H9 (cell line): ENCODE data around the gene ZNF366. TPM values are rescaled to one million over a fixed set of nuclear protein-coding genes. Genes with fewer than 3 reads are reported as not detected.

Experiments
- DNase-seq: peaks from one replicate; pipeline ENCODE4 v3.0.0-alpha.2; 2017
- H2AFZ ChIP-seq: one replicate; pipeline ENCODE4 v1.6.1; 2013; ENCODE audit warnings: mild to moderate bottlenecking, low read length, control low read depth, moderate library complexity
- H2AK5ac ChIP-seq: 2 replicates; pipeline ENCODE4 v1.6.1; 2013; ENCODE audit warnings: low read length, control low read depth, mixed read lengths; ENCODE audit not compliant: insufficient read length
- H2BK120ac ChIP-seq: one replicate; pipeline ENCODE4 v1.6.1; 2013; ENCODE audit warnings: low read depth, mild to moderate bottlenecking, low read length, control low read depth, inconsistent platforms; ENCODE audit not compliant: poor library complexity, severe bottlenecking
- H2BK12ac ChIP-seq: 2 replicates; pipeline ENCODE4 v1.6.1; 2013; ENCODE audit warnings: low read length, control low read depth, mixed read lengths, low read depth; ENCODE audit not compliant: insufficient read length
- H2BK15ac ChIP-seq: 2 replicates; pipeline ENCODE4 v1.6.1; 2013; ENCODE audit warnings: low read depth, low read length, control low read depth
- H2BK20ac ChIP-seq: one replicate; pipeline ENCODE4 v1.6.1; 2013; ENCODE audit warnings: low read depth, mild to moderate bottlenecking, low read length, control low read depth, inconsistent platforms; ENCODE audit not compliant: poor library complexity, severe bottlenecking
- H2BK5ac ChIP-seq: 2 replicates; pipeline ENCODE4 v1.6.1; 2013; ENCODE audit warnings: low read length, control low read depth, mixed read lengths; ENCODE audit not compliant: insufficient read length
- H3K14ac ChIP-seq: 2 replicates; pipeline ENCODE4 v1.6.1; 2013; ENCODE audit warnings: low read length, control low read depth; ENCODE audit not compliant: insufficient read depth
- H3K18ac ChIP-seq: 2 replicates; pipeline ENCODE4 v1.6.1; 2013; ENCODE audit warnings: low read depth, mild to moderate bottlenecking, mixed read lengths, low read length, control low read depth; ENCODE audit not compliant: insufficient read length
- H3K23ac ChIP-seq: 2 replicates; pipeline ENCODE4 v1.6.1; 2013; ENCODE audit warnings: low read length, control low read depth, mixed read lengths, low read depth; ENCODE audit not compliant: insufficient read length
- H3K23me2 ChIP-seq: 2 replicates; pipeline ENCODE4 v1.6.1; 2013; ENCODE audit warnings: low read depth, mild to moderate bottlenecking, mixed read lengths, low read length, control low read depth; ENCODE audit not compliant: insufficient read length, poor library complexity, severe bottlenecking
- H3K27ac ChIP-seq: 2 replicates; pipeline ENCODE4 v1.5.1; 2013; ENCODE audit warnings: low read length, control low read depth, mixed read lengths, low read depth; ENCODE audit not compliant: insufficient read length
- H3K27me3 ChIP-seq: 2 replicates; pipeline ENCODE4 v1.6.1; 2013; ENCODE audit warnings: low read length, control low read depth, inconsistent platforms; ENCODE audit not compliant: insufficient read depth
- H3K4ac ChIP-seq: 2 replicates; pipeline ENCODE4 v1.6.1; 2013; ENCODE audit warnings: low read depth, mild to moderate bottlenecking, control low read depth, inconsistent platforms, low read length, moderate library complexity
- H3K4me1 ChIP-seq: 2 replicates; pipeline ENCODE4 v1.6.1; 2013; ENCODE audit warnings: low read length, control low read depth, inconsistent platforms; ENCODE audit not compliant: insufficient read depth
- H3K4me2 ChIP-seq: 2 replicates; pipeline ENCODE4 v1.6.1; 2013; ENCODE audit warnings: low read length, control low read depth, mixed read lengths; ENCODE audit not compliant: insufficient read length, insufficient read depth
- H3K56ac ChIP-seq: 2 replicates; pipeline ENCODE4 v1.6.1; 2013; ENCODE audit warnings: low read depth, mild to moderate bottlenecking, mixed read lengths, low read length, control low read depth; ENCODE audit not compliant: insufficient read length
- H3K79me1 ChIP-seq: 2 replicates; pipeline ENCODE4 v1.6.1; 2013; ENCODE audit warnings: low read depth, mild to moderate bottlenecking, moderate library complexity, low read length, control low read depth, inconsistent platforms; ENCODE audit not compliant: insufficient read depth, poor library complexity, severe bottlenecking
- H3K79me2 ChIP-seq: 2 replicates; pipeline ENCODE4 v1.6.1; 2013; ENCODE audit warnings: low read length, control low read depth, inconsistent platforms; ENCODE audit not compliant: insufficient read depth
- H3K9ac ChIP-seq: 2 replicates; pipeline ENCODE4 v1.6.1; 2013; ENCODE audit warnings: low read length, control low read depth, mixed read lengths; ENCODE audit not compliant: insufficient read length; ENCODE audit errors: extremely low read depth
- H3K9me3 ChIP-seq: one replicate; pipeline ENCODE4 v1.6.1; 2013; ENCODE audit warnings: low read depth, low read length, inconsistent platforms; ENCODE audit not compliant: control insufficient read depth
- H3T11ph ChIP-seq: one replicate; pipeline ENCODE4 v1.6.1; 2013; ENCODE audit warnings: mild to moderate bottlenecking, low read length, control low read depth, inconsistent platforms
- H4K20me1 ChIP-seq: one replicate; pipeline ENCODE4 v1.6.1; 2013; ENCODE audit not compliant: control insufficient read depth, insufficient read length, insufficient read depth
- H4K5ac ChIP-seq: 2 replicates; pipeline ENCODE4 v1.6.1; 2013; ENCODE audit warnings: low read depth, mild to moderate bottlenecking, mixed read lengths, low read length, control low read depth; ENCODE audit not compliant: insufficient read length
- H4K8ac ChIP-seq: replicated peaks from 2 replicates; pipeline ENCODE4 v1.6.1; 2013; ENCODE audit warnings: low read length, control low read depth, mixed read lengths, low read depth; ENCODE audit not compliant: insufficient read length
- H4K91ac ChIP-seq: 2 replicates; pipeline ENCODE4 v1.6.1; 2013; ENCODE audit warnings: low read depth, mild to moderate bottlenecking, moderate library complexity, mixed read lengths, low read length, control low read depth; ENCODE audit not compliant: insufficient read length
- H3K27ac Mint-ChIP-seq, 3 experiments: 2 replicates in 2 of 3; 3 replicates in 1 of 3; pipeline ENCODE4 v1.8.0; 2020 to 2021; ENCODE audit warnings: mixed read lengths in 3 of 3, mild to moderate bottlenecking in 1 of 3, moderate library complexity in 1 of 3
- H3K27me3 Mint-ChIP-seq: 2 replicates; pipeline ENCODE4 v1.8.0; 2021; ENCODE audit warnings: low read depth, mild to moderate bottlenecking, moderate library complexity, mixed read lengths
- H3K36me3 Mint-ChIP-seq, 3 experiments: 2 replicates in 2 of 3; 3 replicates in 1 of 3; pipeline ENCODE4 v1.8.0; 2020 to 2021; ENCODE audit warnings: low read depth in 3 of 3, mixed read lengths in 3 of 3; ENCODE audit not compliant: insufficient read depth in 1 of 3
- H3K4me1 Mint-ChIP-seq, 2 experiments: 2 replicates each; pipeline ENCODE4 v1.8.0; 2020; ENCODE audit warnings: mixed read lengths in 2 of 2
- H3K4me3 Mint-ChIP-seq, 2 experiments: 2 replicates in 1 of 2; 3 replicates in 1 of 2; pipeline ENCODE4 v1.8.0; 2020 to 2021; ENCODE audit warnings: mild to moderate bottlenecking in 2 of 2, mixed read lengths in 2 of 2, moderate library complexity in 1 of 2
- H3K9me3 Mint-ChIP-seq, 2 experiments: 2 replicates in 1 of 2; 3 replicates in 1 of 2; pipeline ENCODE4 v1.8.0; 2020; ENCODE audit warnings: mild to moderate bottlenecking in 2 of 2, mixed read lengths in 2 of 2, moderate library complexity in 1 of 2
- WGBS: extraction: QIAGEN DNeasy Blood & Tissue Kit; methylation state at CpG from one replicate; pipeline ENCODE4 v1.1.7; 2013; ENCODE audit warnings: missing lambda C conversion rate, low lambda C conversion rate, mixed read lengths; ENCODE audit not compliant: insufficient read length; ENCODE audit errors: extremely low coverage; 5-methylcytosine and 5-hydroxymethylcytosine counted together
- total RNA-seq: library from RNA; stranded (reverse); gene quantifications from 2 replicates; pipeline ENCODE4 v1.2.1, GENCODE V29; 2021
- TF ChIP-seq, protein P1 (sequence below): fragments of 200-600 bp; sonication (generic); conservative IDR thresholded peaks from 3 replicates; pipeline ENCODE4 v1.8.0; 2021; ENCODE audit warnings: antibody characterized with exemption, mild to moderate bottlenecking

Gene ZNF366
- total RNA-seq, 1 experiment from 2014 or later: not detected

DNA sequence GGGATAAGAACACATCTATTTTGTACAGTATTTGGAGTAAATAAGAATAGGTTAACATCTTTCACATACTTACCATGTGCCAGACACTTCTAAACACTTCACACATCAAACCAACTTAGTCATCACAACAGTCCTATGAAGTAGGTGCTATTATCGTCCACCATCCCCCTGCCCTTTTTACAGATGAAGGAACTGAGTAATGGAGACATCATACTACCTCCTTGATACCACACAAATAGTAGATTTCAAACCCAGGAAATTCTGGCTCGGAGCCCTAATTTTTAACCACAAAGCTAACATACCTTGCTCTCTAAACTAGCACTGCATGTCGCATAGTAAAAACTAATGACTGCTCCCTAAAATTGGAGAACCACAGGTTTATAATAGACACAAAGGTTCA is 4.2 kb upstream of the ZNF366 start:
- no peak overlapping the region for H3K14ac ChIP-seq
- no peak overlapping the region for H3K4me2 ChIP-seq
- H3K9me3 ChIP-seq: no peaks in the 10 kb centered on the region
- H3K56ac ChIP-seq: no peak overlapping the region
- no peak overlapping the region for H3K27ac ChIP-seq
- H2BK15ac ChIP-seq: no peak overlapping the region
- no peak overlapping the region for H3K23ac ChIP-seq
- no peaks in the 10 kb centered on the region; the same call in 1 of the 2 replicates for H3K4me1 ChIP-seq
- Mint-ChIP-seq H3K27ac (no peak overlapping the region), H3K27me3 (peaks cover 2% of the 10 kb centered on the region; the same call in 1 of the 2 replicates), H3K4me3 (no peak overlapping the region), H3K9me3 (no peaks in the 10 kb centered on the region; a peak in 1 of 5 replicates), H3K36me3 (no peaks in the 10 kb centered on the region; a peak in 1 of 7 replicates), H3K4me1 (peaks cover 22% of the 10 kb centered on the region in 2 experiments)
- no peak overlapping the region for H3T11ph ChIP-seq
- H4K8ac ChIP-seq: no peak overlapping the region
- H2BK5ac ChIP-seq: no peak overlapping the region
- no peaks in the 10 kb centered on the region for H3K79me1 ChIP-seq
- H3K23me2 ChIP-seq: no peaks in the 10 kb centered on the region
- no peak overlapping the region for H4K91ac ChIP-seq
- no peak for DNase-seq
- H3K4ac ChIP-seq: no peak overlapping the region
- H2BK20ac ChIP-seq: no peak overlapping the region
- H4K20me1 ChIP-seq: no peaks in the 10 kb centered on the region
- WGBS: no CpG with 5 or more reads among the region's 3 CpGs
- no peaks in the 10 kb centered on the region for H3K79me2 ChIP-seq
- H3K18ac ChIP-seq: no peak overlapping the region
- no peaks in the 10 kb centered on the region for H3K27me3 ChIP-seq
- no peak overlapping the region for H4K5ac ChIP-seq
- H2BK12ac ChIP-seq: no peak overlapping the region
- no peak overlapping the region for H2AK5ac ChIP-seq
- TF ChIP-seq, protein P1, sequence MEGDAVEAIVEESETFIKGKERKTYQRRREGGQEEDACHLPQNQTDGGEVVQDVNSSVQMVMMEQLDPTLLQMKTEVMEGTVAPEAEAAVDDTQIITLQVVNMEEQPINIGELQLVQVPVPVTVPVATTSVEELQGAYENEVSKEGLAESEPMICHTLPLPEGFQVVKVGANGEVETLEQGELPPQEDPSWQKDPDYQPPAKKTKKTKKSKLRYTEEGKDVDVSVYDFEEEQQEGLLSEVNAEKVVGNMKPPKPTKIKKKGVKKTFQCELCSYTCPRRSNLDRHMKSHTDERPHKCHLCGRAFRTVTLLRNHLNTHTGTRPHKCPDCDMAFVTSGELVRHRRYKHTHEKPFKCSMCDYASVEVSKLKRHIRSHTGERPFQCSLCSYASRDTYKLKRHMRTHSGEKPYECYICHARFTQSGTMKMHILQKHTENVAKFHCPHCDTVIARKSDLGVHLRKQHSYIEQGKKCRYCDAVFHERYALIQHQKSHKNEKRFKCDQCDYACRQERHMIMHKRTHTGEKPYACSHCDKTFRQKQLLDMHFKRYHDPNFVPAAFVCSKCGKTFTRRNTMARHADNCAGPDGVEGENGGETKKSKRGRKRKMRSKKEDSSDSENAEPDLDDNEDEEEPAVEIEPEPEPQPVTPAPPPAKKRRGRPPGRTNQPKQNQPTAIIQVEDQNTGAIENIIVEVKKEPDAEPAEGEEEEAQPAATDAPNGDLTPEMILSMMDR: no peak
- no peak overlapping the region for H2AFZ ChIP-seq
- H2BK120ac ChIP-seq: no peak overlapping the region
- no peak overlapping the region for H3K9ac ChIP-seq
